Panc1 (cell line): ENCODE data around the gene STRADA. TPM values are rescaled to one million over a fixed set of nuclear protein-coding genes. Genes with fewer than 3 reads are reported as not detected.
A peak's percentile ranks its signal among the peaks of the same experiment; 100 is the strongest.

ENCODE experiments used
- ATAC-seq: fragments of 200-7000 bp; cut with Tn5 transposase; 2 replicates; pipeline ENCODE4 v1.9.1; 2020; ENCODE audit warnings: mild to moderate bottlenecking, moderate library complexity
- BruUV-seq: library from RNA; stranded (reverse); fragments of 400-500 nt; replicated peaks from 2 replicates; lab custom pipeline; 2021; lab: Mats Ljungman, UMichigan
- CTCF ChIA-PET: fragments of 300-600 bp; sonication (Branson Sonifier 250); formaldehyde crosslinking; loops from one replicate; lab custom pipeline; 2022; ENCODE audit warnings: antibody characterized with exemption; lab: Charles Lee
- POLR2A ChIA-PET: fragments of 300-600 bp; sonication (Branson Sonifier 250); formaldehyde crosslinking; loops from one replicate; lab custom pipeline; 2022; ENCODE audit warnings: antibody characterized with exemption; lab: Charles Lee
- DNase-seq: peaks from one replicate; pipeline ENCODE4 v3.0.0-alpha.2; 2010; ENCODE audit warnings: low read depth, low spot score
- H3K27ac ChIP-seq: 2 replicates; pipeline ENCODE4 v1.5.1; 2011; ENCODE audit warnings: mild to moderate bottlenecking, low read length, inconsistent platforms
- H3K27me3 ChIP-seq: fragments of 200-500 bp; sonication (Bioruptor generic); 2 replicates; pipeline ENCODE4 v1.6.0; 2014; ENCODE audit warnings: low read length, inconsistent platforms; ENCODE audit not compliant: control insufficient read depth, insufficient read depth
- H3K36me3 ChIP-seq: fragments of 200-500 bp; sonication (Bioruptor generic); 2 replicates; pipeline ENCODE4 v1.5.1; 2014; ENCODE audit warnings: inconsistent platforms, mild to moderate bottlenecking, low read length, moderate library complexity; ENCODE audit not compliant: control insufficient read depth, insufficient read depth
- H3K4me1 ChIP-seq: 2 replicates; pipeline ENCODE4 v1.5.1; 2011; ENCODE audit warnings: inconsistent platforms, mild to moderate bottlenecking, low read length, moderate library complexity; ENCODE audit not compliant: control insufficient read depth, insufficient read depth
- H3K4me3 ChIP-seq, 2 experiments: 2 replicates each; pipeline ENCODE4 v1.5.1; 2011 to 2012; ENCODE audit warnings: low read depth in 2 of 2, low read length in 2 of 2, mild to moderate bottlenecking in 2 of 2, inconsistent platforms in 1 of 2, moderate library complexity in 1 of 2
- H3K9me3 ChIP-seq: fragments of 200-500 bp; sonication (Bioruptor generic); 2 replicates; pipeline ENCODE4 v1.5.1; 2014; ENCODE audit warnings: low read depth, mild to moderate bottlenecking, inconsistent platforms, low read length, moderate library complexity; ENCODE audit not compliant: control insufficient read depth, insufficient read depth
- CTCF ChIP-seq: fragments of 450-650 bp; IDR thresholded peaks from 2 replicates; pipeline ENCODE4 v1.5.1; 2017; ENCODE audit warnings: mild to moderate bottlenecking
- POLR2AphosphoS5 ChIP-seq: IDR thresholded peaks from 2 replicates; pipeline ENCODE4 v1.6.1; 2012; ENCODE audit warnings: mild to moderate bottlenecking, low read depth, low read length, moderate library complexity
- SIN3A ChIP-seq: IDR thresholded peaks from 2 replicates; pipeline ENCODE4 v1.6.1; 2012; ENCODE audit warnings: low read depth, mild to moderate bottlenecking, low read length, moderate library complexity, borderline replicate concordance; ENCODE audit not compliant: insufficient read depth
- TCF7L2 ChIP-seq: IDR thresholded peaks from 2 replicates; pipeline ENCODE4 v1.6.1; 2011; ENCODE audit warnings: mild to moderate bottlenecking, low read depth, low read length, inconsistent platforms
- in situ Hi-C: cut with HindIII; loops from 2 replicates; pipeline ENCODE4 v1.10.0; 2016; ENCODE audit warnings: low sequenced_read_pairs, low pct_unique_long_range_greater_than_20kb
- intact Hi-C: fragments of 100-400 bp; cut with micrococcal nuclease; formaldehyde crosslinking; loops from one replicate; pipeline ENCODE4 v1.10.0; 2022; ENCODE audit not compliant: unreplicated experiment
- total RNA-seq: library from RNA; stranded (reverse); gene quantifications from one replicate; pipeline ENCODE4 v1.2.1, GENCODE V29; 2021; ENCODE audit not compliant: unreplicated experiment
- TF ChIP-seq, protein P1 (sequence below), 2 experiments: IDR thresholded peaks; 2 replicates each; pipeline ENCODE4 v1.6.1; 2011 to 2012; ENCODE audit warnings: low read depth in 2 of 2, control low read depth in 1 of 2, low read length in 1 of 2, mild to moderate bottlenecking in 1 of 2, moderate library complexity in 1 of 2; ENCODE audit not compliant: insufficient read depth in 1 of 2

The STRADA gene
- total RNA-seq, 1 experiment from 2014 or later: 26.0 TPM

GRCh38 chr17:63740464-63741142 lies 996 bp downstream of the STRADA start:
- DNase-seq: no peak
- H3K4me3 ChIP-seq: peak overlapping the region; percentile 90
- H3K27me3 ChIP-seq: no peaks in the 10 kb centered on the region
- TSS peak; percentile 87 for BruUV-seq
- ChIA-PET CTCF (no interaction called here), POLR2A (interaction anchor here (0.6 kb wide), 1 partner anchor 11 kb away, joined by 3 read pairs; no protein-coding TSS in a partner anchor)
- peaks cover 7% of the 10 kb centered on the region; the same call in 1 of the 2 replicates for H3K4me1 ChIP-seq
- TF ChIP-seq POLR2AphosphoS5 (no peak), TCF7L2 (no peak), CTCF (no peak), SIN3A (no peak)
- TF ChIP-seq, protein P1, sequence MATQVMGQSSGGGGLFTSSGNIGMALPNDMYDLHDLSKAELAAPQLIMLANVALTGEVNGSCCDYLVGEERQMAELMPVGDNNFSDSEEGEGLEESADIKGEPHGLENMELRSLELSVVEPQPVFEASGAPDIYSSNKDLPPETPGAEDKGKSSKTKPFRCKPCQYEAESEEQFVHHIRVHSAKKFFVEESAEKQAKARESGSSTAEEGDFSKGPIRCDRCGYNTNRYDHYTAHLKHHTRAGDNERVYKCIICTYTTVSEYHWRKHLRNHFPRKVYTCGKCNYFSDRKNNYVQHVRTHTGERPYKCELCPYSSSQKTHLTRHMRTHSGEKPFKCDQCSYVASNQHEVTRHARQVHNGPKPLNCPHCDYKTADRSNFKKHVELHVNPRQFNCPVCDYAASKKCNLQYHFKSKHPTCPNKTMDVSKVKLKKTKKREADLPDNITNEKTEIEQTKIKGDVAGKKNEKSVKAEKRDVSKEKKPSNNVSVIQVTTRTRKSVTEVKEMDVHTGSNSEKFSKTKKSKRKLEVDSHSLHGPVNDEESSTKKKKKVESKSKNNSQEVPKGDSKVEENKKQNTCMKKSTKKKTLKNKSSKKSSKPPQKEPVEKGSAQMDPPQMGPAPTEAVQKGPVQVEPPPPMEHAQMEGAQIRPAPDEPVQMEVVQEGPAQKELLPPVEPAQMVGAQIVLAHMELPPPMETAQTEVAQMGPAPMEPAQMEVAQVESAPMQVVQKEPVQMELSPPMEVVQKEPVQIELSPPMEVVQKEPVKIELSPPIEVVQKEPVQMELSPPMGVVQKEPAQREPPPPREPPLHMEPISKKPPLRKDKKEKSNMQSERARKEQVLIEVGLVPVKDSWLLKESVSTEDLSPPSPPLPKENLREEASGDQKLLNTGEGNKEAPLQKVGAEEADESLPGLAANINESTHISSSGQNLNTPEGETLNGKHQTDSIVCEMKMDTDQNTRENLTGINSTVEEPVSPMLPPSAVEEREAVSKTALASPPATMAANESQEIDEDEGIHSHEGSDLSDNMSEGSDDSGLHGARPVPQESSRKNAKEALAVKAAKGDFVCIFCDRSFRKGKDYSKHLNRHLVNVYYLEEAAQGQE (IDR thresholded peaks at IDR 0.05; ENCODE audit: insufficient read depth in 1 of 2, low read depth in 2 of 2, low read length in 1 of 2): no peak
- no peak for ATAC-seq
- peaks cover 5% of the 10 kb centered on the region for H3K36me3 ChIP-seq
- H3K9me3 ChIP-seq: no peaks in the 10 kb centered on the region
- in situ Hi-C loops (no loop called here), intact Hi-C loops (no loop called here)
- H3K27ac ChIP-seq: peak overlapping the region; percentile 97

DNA sequence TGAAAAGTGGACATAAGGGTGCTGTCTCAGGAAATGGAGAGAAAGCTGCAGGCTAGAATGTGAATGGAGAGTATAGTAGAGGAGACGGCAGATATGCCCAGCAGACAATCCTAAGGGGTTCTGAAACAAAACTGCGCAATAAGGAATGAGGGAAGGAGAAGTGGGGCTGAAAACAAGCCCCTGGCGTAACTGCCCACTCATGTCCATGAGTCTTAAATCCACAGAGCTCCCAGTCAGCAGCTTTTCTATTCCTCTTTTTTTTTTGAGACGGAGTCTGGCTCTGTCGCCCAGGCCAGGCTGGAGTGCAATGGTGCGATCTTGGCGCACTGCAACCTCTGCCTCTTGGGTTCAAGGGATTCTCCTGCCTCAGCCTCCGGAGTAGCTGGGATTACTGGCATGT lies 5.9 kb downstream of the STRADA start:
- no peak for ATAC-seq
- H3K36me3 ChIP-seq: no peaks in the 10 kb centered on the region
- in situ Hi-C loops: no loop called here
- intact Hi-C loops: no loop called here
- H3K27ac ChIP-seq: no peak overlapping the region
- no TSS peak for BruUV-seq
- ChIA-PET CTCF (no interaction called here), POLR2A (interaction anchor here (0.7 kb wide), 1 partner anchor 611 kb away, joined by 3 read pairs; no protein-coding TSS in a partner anchor)
- H3K27me3 ChIP-seq: no peaks in the 10 kb centered on the region
- TF ChIP-seq CTCF (no peak), POLR2AphosphoS5 (no peak), TCF7L2 (no peak), SIN3A (no peak)
- TF ChIP-seq, protein P1 (IDR thresholded peaks at IDR 0.05; ENCODE audit: insufficient read depth in 1 of 2, low read depth in 2 of 2, low read length in 1 of 2): no peak
- H3K4me1 ChIP-seq: peaks cover 4% of the 10 kb centered on the region; the same call in 1 of the 2 replicates
- no peaks in the 10 kb centered on the region for H3K9me3 ChIP-seq
- DNase-seq: no peak
- H3K4me3 ChIP-seq: no peak overlapping the region
